Measurements from ENCODE around the gene ITPK1.

DNA sequence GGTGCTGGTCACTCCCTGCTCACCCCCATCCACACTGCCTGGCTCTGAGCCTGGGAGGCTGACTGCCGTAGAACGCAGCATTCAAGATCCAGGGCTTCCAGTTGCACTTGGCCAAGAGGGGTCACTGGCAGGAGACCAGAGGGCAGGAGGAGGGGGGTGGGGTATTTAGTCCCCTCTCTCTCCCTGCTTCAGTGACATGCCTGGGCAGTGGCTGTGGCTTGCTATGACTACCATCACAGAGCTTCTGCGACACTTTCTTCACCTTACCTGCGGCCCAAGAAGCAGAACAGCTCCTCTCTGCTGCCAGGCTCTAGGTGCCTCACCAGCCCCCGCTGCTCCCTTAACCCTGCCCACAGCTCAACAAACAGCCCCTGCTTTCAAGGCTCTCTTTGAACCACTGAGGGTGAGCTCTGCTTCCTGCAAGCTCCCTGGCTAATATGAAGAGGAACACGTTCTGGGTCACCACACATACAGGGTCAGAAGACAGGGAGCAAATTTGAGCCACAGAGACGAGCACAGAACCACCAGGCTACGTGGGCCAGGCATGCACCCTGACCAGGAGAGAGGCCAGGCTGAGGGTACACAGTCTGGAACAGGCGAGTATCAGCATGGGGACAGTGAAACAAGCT, 55.7 kb downstream of the ITPK1 start:
- TF ChIP-seq CTCF (conservative IDR thresholded peaks at IDR 0.05; ENCODE audit: low read depth, low read length): no peak
- no peak for TF ChIP-seq EZH2 (IDR thresholded peaks at IDR 0.05; ENCODE audit: low read length, unreplicated experiment)

All from PC-3 (cell line).